HG03565 (cell line): ENCODE data around the gene PDZD2.

Source experiments
- ATAC-seq: cut with Tn5 transposase; IDR thresholded peaks from one replicate; pipeline ENCODE4 v1.9.1; 2021; ENCODE audit warnings: mild to moderate bottlenecking, moderate library complexity; ENCODE audit not compliant: unreplicated experiment

The PDZD2 gene

GRCh38 chr5:31637851-31638250 is 1.1 kb upstream of the PDZD2 start:
- no peak for ATAC-seq

- ATAC-seq = no peak
Measured at GRCh38 chr5:31638345-31638744, 586 bp upstream of the PDZD2 start.

- no peak for ATAC-seq
Measured at GRCh38 chr5:31639481-31640411, 815 bp downstream of the PDZD2 start.

- no peak for ATAC-seq
Measured at GRCh38 chr5:31640573-31640972, 1.6 kb downstream of the PDZD2 start.

GRCh38 chr5:31641059-31641458 is 2.1 kb downstream of the PDZD2 start:
- no peak for ATAC-seq

- no peak for ATAC-seq
Measured at GRCh38 chr5:31641575-31641974, 2.6 kb downstream of the PDZD2 start.

- no peak for ATAC-seq
Measured at GRCh38 chr5:31645420-31646081, 6.6 kb downstream of the PDZD2 start.

- ATAC-seq = no peak
Measured at GRCh38 chr5:31648326-31648725, 9.4 kb downstream of the PDZD2 start.

- no peak for ATAC-seq
Measured at GRCh38 chr5:31651241-31651640, 12.3 kb downstream of the PDZD2 start.

- no peak for ATAC-seq
Measured at GRCh38 chr5:31655491-31655890, 16.6 kb downstream of the PDZD2 start.

- ATAC-seq = no peak
Measured at GRCh38 chr5:31656806-31657205, 17.9 kb downstream of the PDZD2 start.

GRCh38 chr5:31657315-31657979 is 18.5 kb downstream of the PDZD2 start:
- ATAC-seq = no peak

GRCh38 chr5:31661257-31661656 is 22.3 kb downstream of the PDZD2 start:
- no peak for ATAC-seq

GRCh38 chr5:31663519-31663918 is 24.6 kb downstream of the PDZD2 start:
- ATAC-seq = no peak

GRCh38 chr5:31664566-31664965 is 25.6 kb downstream of the PDZD2 start:
- no peak for ATAC-seq

- ATAC-seq = no peak
Measured at GRCh38 chr5:31671339-31671741, 32.4 kb downstream of the PDZD2 start.

GRCh38 chr5:31674371-31674951 is 35.5 kb downstream of the PDZD2 start:
- ATAC-seq = no peak

GRCh38 chr5:31675472-31675871 is 36.5 kb downstream of the PDZD2 start:
- ATAC-seq = no peak

- ATAC-seq = no peak
Measured at GRCh38 chr5:31678180-31678579, 39.2 kb downstream of the PDZD2 start.

- no peak for ATAC-seq
Measured at GRCh38 chr5:31680528-31680927, 41.6 kb downstream of the PDZD2 start.

GRCh38 chr5:31682025-31682424 is 43.1 kb downstream of the PDZD2 start:
- no peak for ATAC-seq
